Pons (tissue), 1 donor: ENCODE data around the gene TENM4.

Experiments used
- DNase-seq: peaks from one replicate; pipeline ENCODE4 v3.0.0-alpha.2; 2016; ENCODE audit warnings: low spot score

Gene TENM4

GRCh38 chr11:79055856-79056631, 384.8 kb downstream of the TENM4 start:
- no peak for DNase-seq

DNA sequence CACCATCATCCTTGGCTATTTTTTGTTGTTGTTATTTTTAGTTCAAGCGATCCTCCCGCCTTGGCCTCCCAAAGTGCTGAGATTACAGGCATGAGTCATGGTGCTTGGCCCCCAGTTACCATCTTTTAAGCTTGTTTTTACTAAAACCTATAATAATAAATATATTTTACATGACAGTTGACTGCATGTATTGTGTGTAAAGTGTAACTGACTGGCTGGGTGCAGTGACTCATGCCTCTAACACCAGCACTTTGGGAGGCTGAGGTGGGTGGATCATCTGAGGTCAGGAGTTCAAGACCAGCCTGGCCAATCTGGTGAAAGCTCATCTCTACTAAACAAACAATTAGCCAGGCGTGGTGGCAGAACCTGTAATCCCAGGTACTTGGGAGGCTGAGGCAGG, 386.2 kb downstream of the TENM4 start:
- no peak for DNase-seq

DNA sequence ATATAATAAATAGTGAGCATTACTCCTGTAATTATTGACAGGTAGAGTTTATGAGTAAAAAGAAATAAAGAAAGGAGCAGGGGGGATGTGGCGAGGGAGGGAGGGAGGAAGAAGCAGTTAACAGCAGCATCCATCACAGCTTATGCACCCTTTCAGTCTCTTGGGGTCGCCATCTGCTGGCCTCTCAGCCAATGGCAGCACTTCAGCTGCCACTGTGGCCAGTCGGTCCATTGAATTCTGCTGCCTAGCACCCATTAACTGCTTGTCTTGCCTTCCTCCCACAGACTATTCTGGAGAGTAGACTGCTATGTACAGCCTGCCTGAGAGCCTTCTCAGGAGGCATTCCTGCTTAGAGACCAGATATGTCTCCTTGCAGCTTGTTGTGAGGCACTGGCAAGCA, 388.3 kb downstream of the TENM4 start:
- peak; percentile 26 for DNase-seq

DNA sequence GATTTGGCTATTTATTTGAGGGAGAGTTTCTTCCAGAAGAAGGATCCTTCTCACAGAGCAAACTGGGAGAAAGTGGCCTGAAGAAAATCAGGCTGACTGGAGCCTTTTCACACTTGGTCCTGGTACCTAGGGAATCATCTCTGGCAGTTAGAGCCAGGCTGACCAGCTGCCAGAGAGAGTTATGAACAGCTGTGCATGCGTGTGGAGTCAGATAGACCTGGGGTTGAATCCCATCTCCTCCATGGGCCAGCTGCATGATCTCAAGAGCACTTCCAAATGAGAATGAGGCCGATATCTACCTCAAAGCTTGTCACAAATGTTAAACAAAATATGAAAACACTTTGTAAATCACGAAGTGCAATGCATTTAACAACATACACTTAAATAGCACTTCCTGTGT, 390.0 kb downstream of the TENM4 start:
- no peak for DNase-seq

DNA sequence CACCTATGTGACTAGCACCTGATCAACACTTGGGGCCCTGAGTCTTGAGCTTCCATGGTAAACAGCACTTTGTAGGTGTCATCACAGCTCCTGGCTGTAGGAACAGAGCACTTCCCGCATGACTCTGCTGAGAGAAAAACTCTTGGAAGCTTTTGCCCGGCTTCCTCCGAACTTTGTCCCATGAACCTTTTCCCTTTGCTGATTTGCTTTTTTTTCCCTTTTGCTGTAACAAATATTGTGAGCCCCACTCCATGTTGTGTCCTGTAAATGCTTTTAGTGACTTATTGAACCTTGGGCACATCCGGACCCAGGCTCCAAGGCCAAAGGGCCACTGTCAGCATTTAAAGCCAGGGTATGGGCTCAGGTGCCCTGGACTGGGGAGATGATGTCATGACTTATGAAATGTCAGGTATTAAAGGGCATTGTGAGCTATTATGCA, 391.1 kb downstream of the TENM4 start:
- no peak for DNase-seq

GRCh38 chr11:79047980-79048379, 392.9 kb downstream of the TENM4 start:
- no peak for DNase-seq

- DNase-seq = no peak
These were observed 393.5 kb downstream of the TENM4 start for GRCh38 chr11:79047321-79047720.

DNA sequence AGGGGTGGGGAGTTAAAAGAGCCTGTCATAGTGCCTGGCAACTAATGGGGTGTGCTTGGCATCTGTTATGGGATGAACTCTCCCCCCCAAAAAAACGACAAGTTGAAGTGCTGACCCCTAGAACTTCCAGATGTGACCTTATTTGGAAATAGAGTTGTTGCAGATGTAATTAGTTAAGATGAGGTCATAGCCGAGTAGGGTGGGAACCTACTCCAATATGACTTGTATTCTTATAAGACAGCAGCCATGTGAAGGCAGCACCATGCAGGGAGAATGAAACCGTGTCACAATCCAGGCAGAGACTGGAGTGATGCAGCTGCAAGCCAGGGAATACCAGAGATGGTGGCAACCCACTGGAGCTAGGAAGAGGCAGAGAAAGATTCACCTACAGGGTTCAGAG, 394.5 kb downstream of the TENM4 start:
- no peak for DNase-seq

DNA sequence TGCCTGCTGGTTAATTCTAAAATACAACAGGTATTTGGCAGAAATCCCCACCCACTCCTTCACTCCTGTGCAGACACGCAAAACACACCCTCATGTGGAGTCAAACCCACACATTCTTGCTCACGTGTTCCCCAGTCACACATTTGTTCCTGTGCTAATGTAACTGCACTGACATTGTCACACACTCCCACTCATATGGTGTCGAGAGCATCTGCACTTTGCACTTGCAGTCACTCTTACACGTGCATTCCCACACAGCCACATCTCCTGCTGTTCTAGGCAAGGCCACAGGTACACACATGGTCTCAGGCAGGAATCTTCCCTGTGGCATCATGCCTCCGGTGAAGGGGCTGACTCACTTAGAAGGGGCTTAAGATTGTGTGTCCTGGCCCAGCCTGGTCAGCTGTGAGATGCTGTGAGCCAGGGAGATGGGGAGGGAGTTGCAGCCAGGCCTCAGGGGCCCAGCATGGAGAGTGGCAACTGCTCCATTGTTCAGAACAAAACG, 395.0 kb downstream of the TENM4 start:
- no peak for DNase-seq

- DNase-seq = no peak
These were observed 395.6 kb downstream of the TENM4 start for GRCh38 chr11:79045018-79045799.

GRCh38 chr11:79044201-79044600, 396.6 kb downstream of the TENM4 start:
- DNase-seq = no peak

- DNase-seq = no peak
These were observed 397.1 kb downstream of the TENM4 start for GRCh38 chr11:79043726-79044125.

DNA sequence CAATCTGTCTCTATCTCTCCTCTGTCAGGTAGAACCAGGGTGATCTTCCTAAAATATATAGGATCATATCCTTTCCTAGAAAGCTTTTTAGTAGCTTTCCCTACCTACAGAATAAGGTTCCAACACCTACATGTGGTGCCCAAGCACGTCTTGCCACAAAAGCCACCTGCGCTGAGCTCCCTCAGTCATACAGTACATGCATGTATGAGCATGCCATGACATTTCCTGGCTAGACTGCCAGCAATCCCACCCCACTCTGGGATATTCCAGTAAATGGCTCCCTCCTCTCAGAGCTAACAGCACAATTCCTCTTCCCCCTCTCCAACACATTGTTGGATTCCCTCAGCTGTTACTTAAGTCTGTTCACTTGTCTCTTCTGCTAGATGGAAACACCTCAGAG, 398.0 kb downstream of the TENM4 start:
- DNase-seq = no peak

DNA sequence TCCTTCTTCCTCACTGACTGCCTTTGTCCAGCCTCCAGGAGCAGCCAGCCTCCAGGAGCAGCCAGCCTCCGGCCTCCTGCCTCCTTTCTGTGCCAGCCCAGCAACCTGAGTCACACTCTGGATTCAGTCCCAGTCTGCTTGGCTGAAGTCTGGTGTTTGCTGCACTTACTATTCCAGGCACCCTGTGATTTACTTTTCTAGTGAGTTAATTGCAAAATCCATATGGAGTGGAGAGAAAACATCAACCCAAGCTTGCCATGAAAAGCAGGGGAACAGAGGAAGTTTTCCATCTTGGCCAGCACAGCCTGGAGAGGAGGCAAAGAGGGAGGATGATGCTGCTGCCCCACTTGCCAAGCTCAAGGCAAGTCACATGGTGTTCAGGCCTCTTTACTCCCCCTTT, 400.5 kb downstream of the TENM4 start:
- peak; percentile 31 for DNase-seq

GRCh38 chr11:79039122-79039521, 401.7 kb downstream of the TENM4 start:
- no peak for DNase-seq

- DNase-seq = no peak
These were observed 404.9 kb downstream of the TENM4 start for GRCh38 chr11:79035881-79036280.

DNA sequence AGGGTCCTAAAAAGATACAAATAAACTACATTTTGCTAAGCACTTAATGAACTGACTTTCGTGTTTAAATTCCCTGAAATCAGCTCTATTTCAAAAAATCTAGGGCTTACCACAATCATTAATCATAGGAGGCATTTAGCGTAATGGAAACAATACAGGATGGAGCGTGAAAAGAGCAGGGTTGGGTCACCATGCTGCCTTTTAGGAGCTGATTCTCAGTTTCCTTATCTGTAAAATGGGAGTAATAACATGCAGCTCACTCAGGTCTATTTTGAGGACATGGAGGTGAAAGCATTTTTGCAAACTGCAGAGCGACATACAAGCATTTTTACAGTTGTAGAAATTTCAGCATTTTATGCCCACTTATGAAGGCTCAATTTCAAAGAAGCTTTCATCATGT, 407.0 kb downstream of the TENM4 start:
- no peak for DNase-seq

DNA sequence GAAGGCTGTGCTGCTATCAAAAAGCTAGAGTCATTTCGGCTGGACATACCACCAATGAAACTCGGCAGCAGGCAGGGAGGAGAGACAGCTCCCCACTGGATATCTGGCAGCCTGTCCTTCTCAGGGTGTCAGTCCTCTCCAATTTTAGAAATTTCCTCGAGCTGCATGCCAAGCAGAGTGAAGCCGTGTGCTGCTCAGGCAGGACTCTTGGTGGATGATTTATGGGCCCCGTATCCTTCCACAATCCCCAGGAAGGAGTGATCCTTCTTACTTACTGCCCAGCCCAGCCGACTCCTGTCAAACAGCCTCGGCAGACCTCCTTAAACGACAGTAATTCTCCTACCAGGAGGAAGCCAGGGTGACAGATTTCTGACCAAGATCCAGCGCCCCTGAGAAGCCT, 410.4 kb downstream of the TENM4 start:
- DNase-seq = no peak

GRCh38 chr11:79028225-79028624, 412.6 kb downstream of the TENM4 start:
- DNase-seq = no peak

DNA sequence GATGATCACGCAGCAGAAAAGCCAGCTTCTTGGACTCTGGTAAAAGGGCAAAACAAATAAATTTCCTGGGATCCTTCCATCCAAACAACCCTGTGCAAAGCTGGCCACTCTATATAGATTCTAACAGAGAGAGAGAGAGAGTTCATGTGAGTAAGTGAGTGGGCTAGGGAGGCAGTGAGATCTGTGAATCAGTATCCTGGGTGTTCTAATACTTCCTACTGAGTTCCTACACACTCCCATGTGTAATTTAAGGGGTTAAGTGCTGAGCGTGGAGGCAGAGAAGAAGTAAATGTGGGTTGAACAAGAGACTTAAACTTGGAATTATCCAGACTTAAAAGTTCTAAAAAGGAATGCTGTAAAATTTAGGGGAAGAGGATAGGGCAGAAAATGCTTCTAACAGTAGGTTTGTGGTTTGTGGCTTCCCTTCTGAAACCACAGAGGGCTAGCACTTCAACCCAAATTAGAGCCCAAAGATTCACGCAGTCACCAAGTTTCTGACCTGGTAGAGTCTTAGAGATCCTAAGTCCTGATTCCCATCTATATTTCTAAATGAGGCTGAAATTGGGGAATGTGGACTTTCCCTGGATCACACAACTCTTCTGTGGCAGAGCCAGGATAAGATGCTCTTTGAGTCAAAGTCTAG, 413.9 kb downstream of the TENM4 start:
- no peak for DNase-seq

DNA sequence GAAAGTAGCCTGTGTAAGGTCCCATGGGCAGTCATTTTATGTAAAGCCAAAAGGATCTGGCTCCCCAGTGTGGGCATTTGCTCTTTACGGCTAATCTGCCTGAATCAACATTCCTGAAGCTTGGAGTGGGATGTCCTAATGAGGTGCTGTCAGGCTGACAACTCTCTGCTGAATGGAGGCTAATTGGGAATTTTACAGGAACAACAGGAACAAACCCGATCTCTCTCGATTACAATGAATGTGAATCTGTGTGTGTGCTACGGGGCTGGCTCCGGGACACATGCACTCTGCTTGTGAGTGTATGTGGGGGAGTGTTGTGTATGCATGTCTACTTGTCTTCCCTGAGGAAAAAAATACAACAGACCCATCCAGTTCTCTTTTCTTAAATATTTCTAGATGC, 415.2 kb downstream of the TENM4 start:
- DNase-seq = no peak

DNA sequence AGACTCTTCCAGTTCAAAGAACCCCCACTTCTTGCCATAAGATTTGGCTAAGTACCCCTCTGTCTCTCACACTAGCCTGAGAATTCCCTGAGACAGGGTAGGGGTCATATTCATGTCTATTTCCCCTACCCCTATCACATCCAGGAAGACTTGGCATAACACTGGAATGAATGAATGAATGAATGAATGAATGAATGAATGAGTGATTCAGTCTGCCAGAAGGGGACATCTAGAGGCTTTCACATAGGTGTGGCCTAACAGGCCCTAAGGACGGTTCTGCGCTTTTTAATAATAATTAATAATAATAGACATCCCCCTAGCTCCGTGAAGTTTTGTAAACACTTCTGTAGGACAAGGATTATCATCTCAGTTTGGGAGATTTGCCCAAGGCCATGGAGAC, 415.7 kb downstream of the TENM4 start:
- no peak for DNase-seq

DNA sequence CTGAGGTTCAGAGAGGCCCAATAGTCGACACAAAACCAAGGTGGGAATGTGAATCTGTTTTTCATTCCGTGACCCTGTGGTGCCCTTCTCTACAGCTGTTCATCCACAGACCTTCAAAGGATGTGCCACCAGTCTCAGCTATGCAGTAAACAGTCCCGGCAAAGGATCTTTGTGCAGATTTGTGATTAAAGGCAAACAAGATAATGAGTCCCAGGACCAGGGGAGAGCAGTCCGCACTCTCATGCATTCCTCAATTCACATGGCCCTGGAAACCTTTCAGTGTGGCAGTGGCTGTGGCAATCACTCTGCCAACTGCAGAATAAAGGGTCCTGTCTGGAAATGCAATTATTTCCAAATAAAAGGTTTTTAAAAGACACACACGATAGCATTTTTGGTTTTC, 418.6 kb downstream of the TENM4 start:
- DNase-seq = no peak
